KMS-11 (cell line): ENCODE results near the gene SLC35A4.

Experiments used
- H2AFZ ChIP-seq: fragments of 200-600 bp; sonication (generic); 2 replicates; pipeline ENCODE4 v1.6.1; 2016; ENCODE audit warnings: antibody characterized with exemption, mixed run types, low read depth
- H3K27ac ChIP-seq: fragments of 200-600 bp; sonication (generic); 2 replicates; pipeline ENCODE4 v1.6.1; 2016; ENCODE audit warnings: mild to moderate bottlenecking, mixed run types
- H3K27me3 ChIP-seq: fragments of 200-600 bp; sonication (generic); 2 replicates; pipeline ENCODE4 v1.6.1; 2017; ENCODE audit warnings: mild to moderate bottlenecking, low read depth, mixed run types, moderate library complexity; ENCODE audit not compliant: insufficient read depth
- H3K36me3 ChIP-seq: fragments of 200-600 bp; sonication (generic); 2 replicates; pipeline ENCODE4 v1.6.1; 2017; ENCODE audit warnings: mild to moderate bottlenecking, mixed run types; ENCODE audit not compliant: insufficient read depth
- H3K4me1 ChIP-seq: fragments of 200-600 bp; sonication (generic); 2 replicates; pipeline ENCODE4 v1.6.1; 2016; ENCODE audit warnings: mild to moderate bottlenecking, low read depth, mixed run types; ENCODE audit not compliant: poor library complexity, severe bottlenecking
- H3K4me2 ChIP-seq: fragments of 200-600 bp; sonication (generic); 2 replicates; pipeline ENCODE4 v1.7.0; 2016; ENCODE audit warnings: mild to moderate bottlenecking, mixed run types
- H3K4me3 ChIP-seq: fragments of 200-600 bp; sonication (generic); IDR thresholded peaks from 2 replicates; pipeline ENCODE4 v1.6.1; 2017; ENCODE audit warnings: low read depth, low read length, mixed read lengths; ENCODE audit not compliant: insufficient read depth
- H3K79me2 ChIP-seq: fragments of 200-600 bp; sonication (generic); 2 replicates; pipeline ENCODE4 v1.6.1; 2016; ENCODE audit warnings: low read depth, mixed run types; ENCODE audit not compliant: insufficient read depth
- H3K9ac ChIP-seq: fragments of 200-600 bp; sonication (generic); 2 replicates; pipeline ENCODE4 v1.6.1; 2016; ENCODE audit warnings: mild to moderate bottlenecking, mixed run types
- H4K20me1 ChIP-seq: fragments of 200-600 bp; sonication (generic); 2 replicates; pipeline ENCODE4 v1.6.1; 2016; ENCODE audit warnings: mild to moderate bottlenecking, mixed run types; ENCODE audit not compliant: insufficient read depth
- CTCF ChIP-seq: fragments of 200-600 bp; sonication (generic); conservative IDR thresholded peaks from 2 replicates; pipeline ENCODE4 v1.6.1; 2017; ENCODE audit warnings: low read depth, mild to moderate bottlenecking, antibody characterized with exemption, low read length, moderate library complexity, mixed read lengths

The SLC35A4 gene

GRCh38 chr5:140611020-140611521 lies 46.4 kb downstream of the SLC35A4 start:
- Histone ChIP-seq H3K36me3 (no peaks in the 10 kb centered on the region), H3K27ac (no peak overlapping the region), H3K4me1 (no peaks in the 10 kb centered on the region), H3K79me2 (no peaks in the 10 kb centered on the region), H2AFZ (no peak overlapping the region), H3K9ac (no peak overlapping the region), H3K27me3 (no peaks in the 10 kb centered on the region), H3K4me2 (no peak overlapping the region), H4K20me1 (no peaks in the 10 kb centered on the region), H3K4me3 (no peak overlapping the region)
- TF ChIP-seq CTCF: no peak
